T-helper 9 cell (primary cell): ENCODE results near the gene LTBP1.

Experiments used
- DNase-seq: peaks from one replicate; pipeline ENCODE4 v3.0.0-alpha.2; 2020

LTBP1 gene

GRCh38 chr2:33121416-33121815 lies 174.7 kb downstream of the LTBP1 start:
- no peak for DNase-seq

GRCh38 chr2:33121925-33122324 lies 175.2 kb downstream of the LTBP1 start:
- DNase-seq, result no peak

- DNase-seq, result no peak
These were observed 176.0 kb downstream of the LTBP1 start for GRCh38 chr2:33122726-33123125.

DNA sequence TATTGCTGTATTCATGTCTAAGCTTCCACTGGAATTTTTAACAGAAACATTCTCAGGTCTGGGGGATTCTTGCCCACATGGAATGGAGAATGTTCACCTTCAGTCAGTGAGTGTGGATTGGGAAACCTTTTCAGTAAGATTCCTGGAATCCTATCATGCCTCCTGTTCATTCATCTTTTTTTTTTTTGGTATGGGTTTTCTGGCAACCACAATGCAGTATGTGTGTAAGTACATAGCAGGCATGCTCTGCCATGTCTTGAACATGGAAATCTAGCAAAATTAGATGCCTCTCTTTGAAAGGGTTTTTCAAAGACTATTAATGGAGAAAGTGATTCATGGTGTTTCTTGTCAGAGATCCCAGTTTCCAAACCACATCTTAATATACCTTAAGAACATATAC lies 176.5 kb downstream of the LTBP1 start:
- DNase-seq, result no peak

- no peak for DNase-seq
These were observed 179.8 kb downstream of the LTBP1 start for GRCh38 chr2:33126552-33126951.

DNA sequence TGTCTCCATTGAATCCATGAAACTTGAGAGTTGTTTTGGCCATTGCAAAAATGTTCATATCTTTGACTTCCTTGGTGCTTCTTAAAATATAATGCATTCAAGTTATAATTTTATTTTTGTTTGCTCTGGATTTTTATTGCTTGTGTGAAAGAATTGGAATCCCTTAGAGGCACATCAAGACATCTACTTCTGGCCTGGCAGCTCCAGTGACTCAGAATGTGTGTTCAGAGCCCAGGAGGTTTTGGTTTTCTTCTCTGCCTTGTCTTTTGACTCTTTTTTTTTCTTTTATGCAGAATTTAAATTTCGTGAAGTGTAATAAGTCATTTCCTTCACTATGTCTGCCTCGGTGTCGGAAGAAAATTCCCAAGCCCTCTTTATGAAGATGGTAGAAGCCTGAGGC lies 180.2 kb downstream of the LTBP1 start:
- DNase-seq, result no peak

DNA sequence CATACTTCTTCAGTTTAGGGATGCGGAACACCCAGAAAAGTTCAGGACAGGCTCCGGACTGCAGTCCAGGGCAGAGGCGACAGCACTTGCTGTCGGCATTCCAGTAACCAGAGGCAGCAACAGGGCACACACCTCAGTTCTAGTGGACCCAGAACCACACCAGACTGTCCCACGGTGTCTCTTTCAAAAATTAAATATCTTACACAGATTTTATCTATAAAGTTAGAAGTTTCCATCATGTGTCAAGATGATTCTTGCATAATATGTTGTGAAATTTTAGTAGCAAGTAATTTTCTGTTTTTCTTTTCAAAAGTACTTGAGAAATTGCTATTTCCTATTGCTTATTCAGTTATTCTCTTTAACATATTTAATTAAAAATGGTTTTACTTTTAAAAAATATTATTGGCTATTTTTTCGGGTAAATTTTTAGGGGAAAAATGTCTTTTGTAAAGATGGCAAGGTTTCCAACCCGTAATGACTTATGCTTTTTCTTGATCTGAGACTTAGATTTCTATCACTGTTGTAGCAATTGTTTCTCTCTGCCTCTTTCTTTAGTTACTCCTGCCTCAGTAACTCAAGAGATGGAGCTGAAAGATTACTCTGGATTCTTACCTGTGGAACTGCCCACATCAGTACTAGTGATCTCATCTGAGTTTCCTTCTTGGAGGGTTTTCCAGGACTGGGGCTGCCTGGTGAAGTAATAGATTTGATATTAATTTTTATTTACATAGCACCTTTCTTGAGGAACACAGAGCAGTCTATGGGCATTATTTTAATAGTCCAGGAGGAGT lies 182.7 kb downstream of the LTBP1 start:
- DNase-seq, result no peak

DNA sequence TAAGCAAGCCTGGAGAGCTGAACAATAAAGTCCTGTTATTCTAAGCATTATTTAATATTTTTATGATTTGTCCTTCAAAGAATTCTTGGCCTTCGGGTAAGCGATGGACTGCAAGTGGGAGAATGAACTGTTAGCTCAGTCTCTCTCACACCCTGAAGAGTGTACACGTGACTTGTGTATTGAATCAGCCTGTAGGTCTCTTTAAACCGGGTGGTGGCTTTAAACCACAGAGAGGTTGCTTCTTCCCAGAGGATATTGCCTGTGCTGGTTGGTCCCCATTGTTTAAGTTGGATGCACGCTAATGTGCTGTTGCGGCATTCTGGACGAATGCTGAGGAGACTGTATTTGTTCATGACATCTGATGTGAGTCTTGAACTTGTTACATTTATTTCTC lies 183.3 kb downstream of the LTBP1 start:
- no peak for DNase-seq

DNA sequence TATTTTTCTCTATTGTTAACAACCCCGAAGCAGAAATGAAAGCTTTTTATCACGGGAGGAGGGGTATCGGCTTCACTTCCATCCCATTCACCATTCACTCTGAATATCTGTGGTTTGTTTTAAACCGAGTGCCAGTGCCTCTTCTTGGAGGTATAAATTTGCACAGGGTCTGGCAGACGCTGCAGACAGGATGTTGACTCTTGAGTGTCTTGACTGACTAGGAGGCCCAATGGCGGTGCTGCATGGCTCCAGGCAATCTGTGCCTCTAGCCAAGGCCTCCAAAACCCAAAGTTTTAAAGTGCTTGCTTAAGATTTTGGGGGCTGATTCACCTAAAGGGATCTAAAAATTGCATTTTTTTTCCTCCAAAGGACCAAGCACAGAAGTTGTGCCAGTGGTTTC lies 183.8 kb downstream of the LTBP1 start:
- DNase-seq, result no peak

DNA sequence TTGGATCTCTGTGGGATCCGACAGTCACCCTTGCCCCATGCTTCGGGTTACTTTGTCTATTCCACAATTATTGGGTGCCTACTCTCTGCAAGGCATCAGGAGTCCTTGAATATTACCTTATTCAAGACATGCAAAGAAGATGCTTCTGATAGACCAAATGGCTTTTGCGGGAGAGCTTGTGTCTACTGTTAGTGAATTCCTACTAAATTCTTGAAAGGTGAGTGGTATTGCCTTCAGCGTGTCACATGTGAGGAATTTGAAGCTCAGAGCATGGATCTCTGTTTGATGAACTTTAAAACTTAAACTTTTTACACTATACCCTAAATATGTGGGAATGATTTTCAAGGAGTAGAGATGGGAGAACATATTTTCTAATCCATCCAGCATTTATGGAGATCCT lies 184.4 kb downstream of the LTBP1 start:
- no peak for DNase-seq

- no peak for DNase-seq
These were observed 185.0 kb downstream of the LTBP1 start for GRCh38 chr2:33131749-33132148.

GRCh38 chr2:33133454-33133952 lies 186.8 kb downstream of the LTBP1 start:
- DNase-seq, result no peak

DNA sequence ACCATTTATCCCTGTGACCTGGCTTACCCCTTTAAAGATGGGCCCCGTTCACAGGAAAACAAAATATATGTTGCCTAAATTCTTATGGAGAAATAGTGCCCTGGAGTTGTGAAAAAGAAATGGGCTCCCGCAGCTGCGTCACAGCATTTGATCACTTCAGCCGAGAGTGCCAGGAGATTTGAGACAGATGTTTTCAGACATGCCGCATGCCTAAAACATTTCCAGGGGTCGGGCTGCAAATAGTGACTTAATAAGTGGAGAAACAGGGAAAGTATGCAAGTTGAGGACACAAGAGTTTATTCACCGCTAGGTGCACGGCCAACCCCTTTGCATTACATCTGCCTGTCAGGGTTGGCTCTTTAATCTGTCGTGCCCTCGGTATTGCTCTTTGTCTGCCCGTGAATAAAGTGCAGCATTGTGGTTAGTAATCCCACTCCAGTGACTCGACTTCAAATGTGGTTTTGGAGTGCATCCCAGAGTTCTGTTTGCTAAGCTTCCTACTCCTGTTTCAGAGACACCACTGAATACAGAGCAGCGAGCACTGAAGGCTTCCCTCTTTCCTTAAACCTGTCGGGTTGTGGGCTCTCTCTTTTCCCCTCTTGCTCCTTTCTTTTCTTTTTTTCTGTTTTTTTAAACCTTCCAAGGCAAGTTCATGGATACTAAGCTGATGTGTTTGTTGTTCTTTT lies 187.5 kb downstream of the LTBP1 start:
- no peak for DNase-seq

- no peak for DNase-seq
These were observed 188.2 kb downstream of the LTBP1 start for GRCh38 chr2:33134791-33135560.

DNA sequence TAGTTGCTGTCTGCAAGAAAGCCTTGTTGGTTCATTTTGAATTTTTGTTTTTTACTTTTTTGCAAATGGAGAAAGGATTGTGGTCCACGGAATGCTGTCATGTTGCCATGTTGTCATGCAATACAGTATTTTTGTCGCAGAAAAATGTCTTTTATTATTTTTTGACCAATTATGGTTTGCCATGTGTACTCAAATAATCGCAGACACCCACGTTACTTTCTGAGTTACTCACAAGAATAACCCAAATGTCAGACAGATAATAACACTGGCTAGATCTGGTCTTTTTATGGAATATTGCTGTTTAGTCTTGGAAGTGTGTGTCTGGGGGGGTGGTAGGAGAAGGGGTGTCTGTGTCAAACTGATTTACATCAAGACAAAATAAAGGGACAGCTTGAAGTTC lies 188.9 kb downstream of the LTBP1 start:
- DNase-seq, result no peak

DNA sequence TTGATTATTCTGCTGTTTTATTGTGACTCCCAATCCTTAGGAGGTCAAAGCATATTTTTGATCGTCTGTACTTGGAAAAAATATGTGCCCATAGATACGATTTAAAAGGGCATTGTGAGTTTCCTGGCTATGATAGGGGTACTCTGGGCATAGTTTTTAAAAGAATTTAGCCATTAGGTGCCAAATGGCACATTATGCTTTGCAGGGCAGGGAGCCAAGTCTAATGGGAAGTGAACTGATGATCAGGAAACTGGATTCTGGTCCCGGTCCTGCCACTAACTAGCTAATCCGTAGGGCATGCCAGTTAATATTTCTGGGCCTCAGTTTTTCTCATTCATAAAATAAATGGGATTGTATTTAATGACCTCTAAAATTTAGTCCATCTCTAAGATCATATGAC lies 189.3 kb downstream of the LTBP1 start:
- DNase-seq, result no peak

GRCh38 chr2:33136566-33136965 lies 189.8 kb downstream of the LTBP1 start:
- no peak for DNase-seq

DNA sequence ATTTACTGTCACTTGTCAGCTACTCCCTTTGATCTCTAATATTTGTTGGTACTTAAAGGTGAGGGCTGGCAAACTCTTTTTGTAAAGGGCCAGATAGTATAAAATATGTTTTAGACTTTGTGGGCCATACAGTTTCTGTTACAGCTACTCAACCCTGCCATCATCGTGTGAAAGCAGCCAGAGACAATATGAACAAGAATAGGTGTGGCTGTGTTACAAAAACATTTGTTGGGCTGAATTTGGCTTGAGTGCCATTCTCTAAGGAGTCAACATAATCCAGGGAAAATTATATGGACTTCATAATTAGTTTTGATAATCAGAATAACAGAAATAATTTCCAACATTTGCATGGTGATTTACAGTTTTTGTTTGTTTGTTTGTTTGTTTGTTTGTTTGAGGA lies 190.6 kb downstream of the LTBP1 start:
- DNase-seq, result no peak

DNA sequence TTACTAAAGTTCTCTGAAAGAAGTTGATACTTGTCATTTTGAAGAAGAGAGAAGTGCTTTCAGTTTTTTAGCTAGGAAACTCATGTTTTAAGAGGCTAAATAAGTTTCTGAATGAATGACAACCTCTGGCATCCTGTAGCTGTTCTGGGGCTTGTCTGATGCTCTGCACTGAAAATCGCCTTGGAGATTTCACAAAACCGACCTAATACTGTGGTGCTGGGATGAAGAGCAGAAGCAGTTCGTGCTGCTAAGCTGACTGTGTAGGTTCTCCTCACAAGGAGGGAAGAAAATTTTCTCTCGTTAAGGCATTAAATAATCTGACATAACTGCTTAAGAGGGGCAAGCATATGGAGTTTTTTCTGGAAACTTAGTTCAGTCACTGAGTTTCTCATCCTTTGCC lies 193.2 kb downstream of the LTBP1 start:
- no peak for DNase-seq

DNA sequence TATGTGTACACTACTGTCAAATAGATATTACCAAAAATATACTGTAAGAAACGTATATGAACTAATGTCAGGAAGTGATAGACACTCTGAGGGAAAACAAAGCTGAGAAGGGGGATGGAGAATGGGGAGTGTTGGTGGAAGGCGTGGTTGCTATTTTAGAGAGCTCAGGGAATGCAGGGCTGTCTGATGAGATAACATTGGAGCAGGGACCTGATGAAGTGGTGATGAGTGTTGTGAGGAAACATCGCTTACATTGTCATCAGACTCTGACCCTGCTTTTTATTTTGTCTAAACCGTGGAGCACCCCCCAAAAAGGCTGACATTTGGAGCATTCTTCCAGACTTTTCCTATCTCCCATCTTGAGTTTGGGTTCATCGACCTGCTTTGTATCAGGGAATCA lies 194.7 kb downstream of the LTBP1 start:
- DNase-seq, result no peak

GRCh38 chr2:33142810-33143209 lies 196.1 kb downstream of the LTBP1 start:
- DNase-seq, result no peak

DNA sequence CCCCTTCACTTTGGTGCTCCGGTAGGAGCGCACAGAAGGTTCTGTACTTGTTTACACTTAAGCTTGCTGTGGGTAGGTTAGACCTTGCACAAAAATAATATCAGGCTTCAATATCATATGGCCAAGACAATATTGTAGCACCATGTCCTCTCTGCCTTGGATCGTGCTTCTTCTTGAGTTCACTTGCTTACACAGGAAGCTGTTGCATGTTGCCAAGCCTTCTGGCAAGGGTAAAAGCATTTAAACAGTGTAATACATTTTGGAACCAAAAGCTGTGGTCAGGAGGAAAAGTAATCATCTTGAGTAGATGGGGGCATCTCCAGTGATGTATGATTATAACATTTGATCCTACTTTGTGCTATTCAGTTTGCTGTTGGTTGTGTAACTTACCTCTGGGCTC lies 197.5 kb downstream of the LTBP1 start:
- DNase-seq, result no peak

- DNase-seq, result no peak
These were observed 198.7 kb downstream of the LTBP1 start for GRCh38 chr2:33145459-33145858.

- DNase-seq, result no peak
These were observed 199.3 kb downstream of the LTBP1 start for GRCh38 chr2:33146102-33146501.
